ENCODE measurements around the gene OR52B2.

OR52B2 gene

GRCh38 chr11:6201481-6201880 is 31.4 kb upstream of the OR52B2 start:
- Histone ChIP-seq H3K27ac (no peak overlapping the region), H4K20me1 (ENCODE audit: insufficient read depth) (no peaks in the 10 kb centered on the region), H3K9ac (no peak overlapping the region), H3K27me3 (ENCODE audit: insufficient read depth, low read depth) (no peaks in the 10 kb centered on the region), H3K79me2 (ENCODE audit: insufficient read depth, low read depth) (no peaks in the 10 kb centered on the region), H2AFZ (ENCODE audit: low read depth) (no peak overlapping the region), H3K4me2 (no peak overlapping the region), H3K4me1 (ENCODE audit: low read depth, poor library complexity, severe bottlenecking) (peaks cover 15% of the 10 kb centered on the region), H3K36me3 (ENCODE audit: insufficient read depth) (no peaks in the 10 kb centered on the region), H3K4me3 (IDR thresholded peaks at IDR 0.05; ENCODE audit: insufficient read depth, low read depth, low read length) (no peak overlapping the region)
- TF ChIP-seq CTCF (conservative IDR thresholded peaks at IDR 0.05; ENCODE audit: low read depth, low read length) = no peak

- TF ChIP-seq CTCF (conservative IDR thresholded peaks at IDR 0.05; ENCODE audit: low read depth, low read length) = no peak
- no peaks in the 10 kb centered on the region for H4K20me1 ChIP-seq (ENCODE audit: insufficient read depth)
- H3K79me2 ChIP-seq (ENCODE audit: insufficient read depth, low read depth) = no peaks in the 10 kb centered on the region
- no peak overlapping the region for H3K4me3 ChIP-seq (IDR thresholded peaks at IDR 0.05; ENCODE audit: insufficient read depth, low read depth, low read length)
- H3K27me3 ChIP-seq (ENCODE audit: insufficient read depth, low read depth) = no peaks in the 10 kb centered on the region
- H3K4me2 ChIP-seq = no peak overlapping the region
- no peak overlapping the region for H3K9ac ChIP-seq
- H3K4me1 ChIP-seq (ENCODE audit: low read depth, poor library complexity, severe bottlenecking) = peaks cover 15% of the 10 kb centered on the region
- H3K27ac ChIP-seq = no peak overlapping the region
- no peak overlapping the region for H2AFZ ChIP-seq (ENCODE audit: low read depth)
- H3K36me3 ChIP-seq (ENCODE audit: insufficient read depth) = no peaks in the 10 kb centered on the region
These were observed 30.8 kb upstream of the OR52B2 start for GRCh38 chr11:6200975-6201374.

- Histone ChIP-seq H3K4me1 (ENCODE audit: low read depth, poor library complexity, severe bottlenecking) (peaks cover 15% of the 10 kb centered on the region), H3K4me2 (no peak within 1 kb of the TSS), H3K4me3 (IDR thresholded peaks at IDR 0.05; ENCODE audit: insufficient read depth, low read depth, low read length) (no peak within 1 kb of the TSS), H3K27me3 (ENCODE audit: insufficient read depth, low read depth) (no peaks in the 10 kb centered on the region), H3K27ac (no peak within 1 kb of the TSS), H3K9ac (no peak within 1 kb of the TSS), H2AFZ (ENCODE audit: low read depth) (no peak within 1 kb of the TSS), H3K36me3 (ENCODE audit: insufficient read depth) (no peaks in the 10 kb centered on the region), H4K20me1 (ENCODE audit: insufficient read depth) (no peaks in the 10 kb centered on the region), H3K79me2 (ENCODE audit: insufficient read depth, low read depth) (no peaks in the 10 kb centered on the region)
- no peak for TF ChIP-seq CTCF (conservative IDR thresholded peaks at IDR 0.05; ENCODE audit: low read depth, low read length)
These were observed 29.2 kb upstream of the OR52B2 start, which contains the start of gene OR52W1 for GRCh38 chr11:6199174-6199810. TSS of gene OR52W1 (plus strand) at chr11:6199224. CDS start at chr11:6199224, 0 bp downstream.

GRCh38 chr11:6197466-6198200 is 27.5 kb upstream of the OR52B2 start:
- Histone ChIP-seq H3K36me3 (ENCODE audit: insufficient read depth) (no peaks in the 10 kb centered on the region), H2AFZ (ENCODE audit: low read depth) (no peak overlapping the region), H3K9ac (no peak overlapping the region), H3K27me3 (ENCODE audit: insufficient read depth, low read depth) (no peaks in the 10 kb centered on the region), H4K20me1 (ENCODE audit: insufficient read depth) (no peaks in the 10 kb centered on the region), H3K4me3 (IDR thresholded peaks at IDR 0.05; ENCODE audit: insufficient read depth, low read depth, low read length) (no peak overlapping the region), H3K4me2 (no peak overlapping the region), H3K79me2 (ENCODE audit: insufficient read depth, low read depth) (no peaks in the 10 kb centered on the region), H3K4me1 (ENCODE audit: low read depth, poor library complexity, severe bottlenecking) (no peaks in the 10 kb centered on the region), H3K27ac (no peak overlapping the region)
- TF ChIP-seq CTCF (conservative IDR thresholded peaks at IDR 0.05; ENCODE audit: low read depth, low read length) = no peak

Measured in KMS-11 (cell line).